ENCODE results near the gene RPL37. TPM values are rescaled to one million over a fixed set of nuclear protein-coding genes. Genes with fewer than 3 reads are reported as not detected.

Gene RPL37
- total RNA-seq, 2 donors from 2014 or later, result 828 to 833 TPM

GRCh38 chr5:40780199-40780598, 54.8 kb downstream of the RPL37 start:
- intact Hi-C loops (cut with DNase I, micrococcal nuclease), result no loop called here
- ATAC-seq (no peak), DNase-seq (no peak)

GRCh38 chr5:40779561-40779960, 55.5 kb downstream of the RPL37 start:
- no peak for DNase-seq
- intact Hi-C loops (cut with DNase I, micrococcal nuclease), result no loop called here
- no peak for ATAC-seq

- DNase-seq (no peak), ATAC-seq (no peak)
- intact Hi-C loops (cut with DNase I, micrococcal nuclease), result no loop called here
Observed at GRCh38 chr5:40778133-40778532, 56.9 kb downstream of the RPL37 start.

GRCh38 chr5:40776658-40776977, 58.4 kb downstream of the RPL37 start:
- DNase-seq, result no peak
- intact Hi-C loops (cut with DNase I, micrococcal nuclease), result no loop called here
- peak; percentile 74 for ATAC-seq

- ATAC-seq (peak; percentile 66), DNase-seq (no peak)
- intact Hi-C loops (cut with DNase I, micrococcal nuclease), result no loop called here
Observed at GRCh38 chr5:40775846-40776657, 59.0 kb downstream of the RPL37 start.

Other genes starting within 250 kb of the RPL37 start
- gene PTGER4, start 155.3 kb downstream of the RPL37 start, total RNA-seq, result 10 to 100 TPM; 56.7 to 58.2 TPM
- 10 to 100 TPM; 15.0 to 15.8 TPM for gene TTC33, start 79.3 kb downstream of the RPL37 start, total RNA-seq
- gene PRKAA1, start 36.8 kb downstream of the RPL37 start, total RNA-seq, result 100 to 1,000 TPM in 1 of 2 donors, 10 to 100 TPM in 1; 95.4 to 108 TPM
- gene CARD6, start 6.1 kb upstream of the RPL37 start, total RNA-seq, result 1 to 10 TPM; 1.9 to 3.5 TPM
- 10 to 100 TPM; 18.4 to 59.9 TPM for gene C7, start 74.3 kb upstream of the RPL37 start, total RNA-seq
- not detected for gene MROH2B, start 236.1 kb upstream of the RPL37 start, total RNA-seq